Activated T-cell treated with anti-CD3 and anti-CD28 coated beads, Interleukin-2, amount 50 U/mL, for 48 hours (primary cell): ENCODE measurements around the gene USP3.
"Not testable (repeated sequence)": the region's sequence is repeated elsewhere in the genome, so short reads cannot be mapped to it uniquely, and the experiment has no call there.

Source experiments
- DNase-seq, 2 experiments: peaks; one replicate each; pipeline ENCODE4 v3.0.0-alpha.2; 2020

The USP3 gene

GRCh38 chr15:63513728-63514127 is 9.3 kb downstream of the USP3 start:
- DNase-seq, result no peak

GRCh38 chr15:63514531-63514943 is 10.1 kb downstream of the USP3 start:
- DNase-seq, result no peak

GRCh38 chr15:63517202-63517601 is 12.8 kb downstream of the USP3 start:
- no peak for DNase-seq

GRCh38 chr15:63517628-63518027 is 13.2 kb downstream of the USP3 start:
- no peak for DNase-seq

- DNase-seq, result no peak
Measured at GRCh38 chr15:63519041-63519440, 14.6 kb downstream of the USP3 start.

GRCh38 chr15:63519548-63520178 is 15.3 kb downstream of the USP3 start:
- no peak for DNase-seq

- not testable (repeated sequence) for DNase-seq
Measured at GRCh38 chr15:63520462-63520861, 16.1 kb downstream of the USP3 start.

- DNase-seq, result no peak
Measured at GRCh38 chr15:63522225-63522578, 17.8 kb downstream of the USP3 start.

GRCh38 chr15:63523306-63523990 is 19.1 kb downstream of the USP3 start:
- DNase-seq, result no peak

GRCh38 chr15:63524316-63525015 is 20.1 kb downstream of the USP3 start:
- no peak for DNase-seq

GRCh38 chr15:63526401-63526800 is 22.0 kb downstream of the USP3 start:
- DNase-seq, result no peak

GRCh38 chr15:63528138-63528659 is 23.8 kb downstream of the USP3 start:
- no peak for DNase-seq

- DNase-seq, result peak in 1 of 2 experiments; percentile 37
Measured at GRCh38 chr15:63530235-63530634, 25.8 kb downstream of the USP3 start.

GRCh38 chr15:63530752-63531299 is 26.4 kb downstream of the USP3 start:
- no peak for DNase-seq

- no peak for DNase-seq
Measured at GRCh38 chr15:63531586-63531985, 27.2 kb downstream of the USP3 start.

GRCh38 chr15:63532307-63532744 is 27.9 kb downstream of the USP3 start:
- DNase-seq, result no peak

- DNase-seq, result not testable (repeated sequence)
Measured at GRCh38 chr15:63534888-63535287, 30.5 kb downstream of the USP3 start.

- DNase-seq, result no peak
Measured at GRCh38 chr15:63535689-63536088, 31.3 kb downstream of the USP3 start.

GRCh38 chr15:63538876-63539275 is 34.5 kb downstream of the USP3 start:
- no peak for DNase-seq

GRCh38 chr15:63539521-63539920 is 35.1 kb downstream of the USP3 start:
- DNase-seq, result no peak

GRCh38 chr15:63539998-63540397 is 35.6 kb downstream of the USP3 start:
- DNase-seq, result no peak

- no peak for DNase-seq
Measured at GRCh38 chr15:63540449-63540848, 36.1 kb downstream of the USP3 start.

- no peak for DNase-seq
Measured at GRCh38 chr15:63544258-63545026, 40.0 kb downstream of the USP3 start.
